Activated CD8-positive, alpha-beta memory T cell treated with anti-CD3 and anti-CD28 coated beads, Interleukin-2, amount 50 U/mL, for 48 hours (primary cell): ENCODE measurements around the gene TNFAIP2.

ENCODE experiments used
- DNase-seq: peaks from one replicate; pipeline ENCODE4 v3.0.0-alpha.2; 2020

TNFAIP2 gene

DNA sequence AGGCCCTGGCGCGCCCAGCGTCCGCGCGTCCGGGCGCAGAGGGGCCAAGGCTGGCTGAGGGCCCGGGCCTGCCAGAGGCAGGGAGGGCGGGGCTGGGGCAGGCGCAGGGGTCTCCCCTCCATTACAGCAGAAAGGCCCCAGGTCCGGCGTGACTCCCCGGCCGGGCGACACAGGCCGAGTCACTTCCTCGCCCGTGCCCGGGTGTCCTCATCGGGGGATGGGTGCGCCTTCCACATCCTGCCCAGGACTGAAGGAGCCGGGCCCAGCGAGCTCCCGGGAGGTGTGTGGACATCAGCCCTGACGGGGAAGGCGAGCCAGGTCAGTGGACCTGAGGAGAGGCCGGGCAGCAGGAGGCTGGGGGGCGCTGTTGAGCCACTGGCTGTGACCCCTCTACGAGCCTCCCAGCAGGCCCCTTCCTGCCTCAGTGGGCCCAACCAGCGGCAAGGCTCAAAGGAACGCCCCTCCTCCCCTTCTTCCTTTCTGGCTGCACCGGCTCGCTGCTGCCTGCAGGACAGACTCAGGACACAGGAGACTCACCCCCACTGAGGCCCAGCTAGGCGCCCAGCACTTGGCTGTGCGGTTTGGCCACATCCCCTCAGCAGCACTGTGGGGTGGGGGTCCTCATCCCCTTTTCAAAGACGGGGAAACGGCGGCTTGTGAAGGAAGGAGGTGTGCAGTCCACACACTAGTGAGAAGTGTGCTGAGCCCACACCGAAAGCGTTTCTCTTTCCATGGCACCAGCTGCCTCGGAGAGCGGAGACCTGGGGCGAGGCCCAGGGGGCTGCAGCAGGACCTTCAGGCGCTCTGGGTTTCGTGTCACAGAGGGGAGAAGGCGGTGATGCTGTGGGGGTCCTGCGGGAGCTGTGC, 606 bp downstream of the TNFAIP2 start:
- no peak for DNase-seq

DNA sequence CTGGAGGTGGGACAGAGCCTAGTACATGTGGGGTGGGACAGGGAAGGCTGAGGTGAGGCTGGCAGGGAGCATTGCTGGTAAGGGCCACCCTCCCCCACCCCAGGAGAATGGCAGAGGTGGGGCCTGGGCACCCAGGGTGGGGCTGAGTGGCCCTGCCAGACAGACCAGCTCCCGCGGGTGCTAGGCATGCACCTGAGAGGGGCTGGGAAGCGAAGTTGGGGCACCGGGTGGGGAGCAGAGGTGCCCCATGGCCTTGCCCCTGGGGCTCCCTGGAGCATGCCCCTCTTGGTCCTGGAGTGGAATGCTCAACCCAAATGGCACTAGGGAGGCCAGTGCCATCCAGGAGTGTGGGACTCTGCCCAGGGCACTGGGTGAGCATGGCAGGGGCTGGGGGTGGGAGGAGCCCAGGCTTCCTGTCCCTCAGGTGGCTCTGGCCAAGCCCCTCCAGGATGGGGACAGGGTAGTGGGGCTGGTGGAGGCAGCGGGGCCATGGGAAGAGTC, 1.3 kb downstream of the TNFAIP2 start:
- DNase-seq, result no peak

DNA sequence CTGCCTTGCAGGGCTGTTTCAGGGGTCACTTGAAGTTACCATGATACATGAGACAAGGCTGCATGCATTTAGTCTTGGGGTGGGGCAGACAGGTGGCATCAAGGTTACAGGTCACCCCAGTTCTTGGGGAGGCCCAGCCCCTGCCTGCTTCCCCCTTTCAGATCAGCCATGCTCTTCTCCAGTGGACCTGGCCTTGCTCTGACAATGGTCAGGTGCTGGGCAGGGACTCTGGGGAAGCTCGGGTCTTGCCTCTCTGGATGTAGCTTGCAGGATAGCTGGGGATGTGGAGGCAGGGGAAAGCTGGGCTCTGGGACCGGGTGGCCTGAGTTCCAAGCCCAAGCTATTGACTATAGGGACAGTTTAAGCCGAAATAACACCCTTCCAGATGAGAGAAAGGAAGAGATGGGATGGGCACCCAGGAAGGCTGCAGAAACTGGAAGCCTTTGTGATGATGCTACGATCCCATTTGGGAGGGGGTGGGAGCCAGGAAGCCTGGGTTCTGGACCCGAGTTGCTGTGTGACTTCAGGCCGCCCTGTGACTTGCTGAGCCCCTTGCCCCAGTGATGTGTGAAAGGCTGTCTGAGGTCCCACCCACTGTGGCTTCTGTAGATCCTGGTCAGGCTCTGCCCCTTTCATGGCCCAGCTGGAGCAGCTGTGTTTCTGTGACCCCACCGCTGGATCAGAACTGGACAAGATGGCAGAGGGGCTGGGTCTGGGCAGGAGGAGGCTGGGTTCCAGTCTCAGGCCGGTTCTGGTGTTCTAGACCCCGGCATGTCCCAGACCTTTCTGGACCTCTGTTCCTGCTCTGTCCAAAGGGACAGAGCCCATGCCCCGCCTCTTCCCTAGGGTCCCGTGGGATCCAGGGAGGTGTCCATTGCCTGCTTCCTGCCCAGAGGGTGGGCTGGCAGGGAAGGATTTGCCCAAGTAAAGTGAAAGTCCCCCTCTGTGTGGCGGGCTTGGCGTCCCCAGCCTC, 2.1 kb downstream of the TNFAIP2 start:
- no peak for DNase-seq

DNA sequence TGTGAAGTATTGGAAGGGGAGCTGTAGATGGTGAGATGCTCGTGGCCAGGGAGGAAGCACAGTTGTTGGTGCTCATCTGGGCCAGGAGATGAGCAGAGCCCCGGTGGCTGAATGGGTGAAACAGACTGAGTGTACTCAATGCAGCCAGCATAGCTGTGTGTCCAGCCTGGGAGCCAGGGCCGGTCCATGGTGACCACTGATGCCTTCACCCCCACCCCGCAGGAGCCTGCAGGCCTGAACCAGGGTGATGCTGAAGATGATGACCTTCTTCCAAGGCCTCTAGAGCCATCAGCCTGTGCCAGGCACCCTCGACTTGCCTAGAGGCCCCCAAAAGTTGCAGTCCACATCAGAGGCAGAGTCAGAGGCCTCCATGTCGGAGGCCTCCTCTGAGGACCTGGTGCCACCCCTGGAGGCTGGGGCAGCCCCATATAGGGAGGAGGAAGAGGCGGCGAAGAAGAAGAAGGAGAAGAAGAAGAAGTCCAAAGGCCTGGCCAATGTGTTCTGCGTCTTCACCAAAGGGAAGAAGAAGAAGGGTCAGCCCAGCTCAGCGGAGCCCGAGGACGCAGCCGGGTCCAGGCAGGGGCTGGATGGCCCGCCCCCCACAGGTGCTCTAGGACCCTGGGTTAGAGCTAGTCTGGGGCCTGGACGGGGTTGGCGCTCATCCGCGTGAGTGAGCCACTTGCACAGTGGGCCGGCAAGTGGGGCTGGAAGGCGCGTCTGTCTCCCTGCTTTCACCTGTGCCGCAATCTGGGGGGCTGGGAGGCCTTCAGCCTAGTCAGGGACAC, 3.0 kb downstream of the TNFAIP2 start:
- no peak for DNase-seq

DNA sequence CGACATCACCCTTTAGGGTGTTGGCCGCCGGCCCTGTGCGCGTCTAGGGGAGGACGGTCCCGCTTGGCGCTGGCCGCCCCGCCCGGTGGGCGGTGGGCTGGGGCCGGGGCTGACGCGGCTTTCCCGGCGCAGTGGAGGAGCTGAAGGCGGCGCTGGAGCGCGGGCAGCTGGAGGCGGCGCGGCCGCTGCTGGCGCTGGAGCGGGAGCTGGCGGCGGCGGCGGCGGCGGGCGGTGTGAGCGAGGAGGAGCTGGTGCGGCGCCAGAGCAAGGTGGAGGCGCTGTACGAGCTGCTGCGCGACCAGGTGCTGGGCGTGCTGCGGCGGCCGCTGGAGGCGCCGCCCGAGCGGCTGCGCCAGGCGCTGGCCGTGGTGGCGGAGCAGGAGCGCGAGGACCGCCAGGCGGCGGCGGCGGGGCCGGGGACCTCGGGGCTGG, 3.6 kb downstream of the TNFAIP2 start:
- no peak for DNase-seq

DNA sequence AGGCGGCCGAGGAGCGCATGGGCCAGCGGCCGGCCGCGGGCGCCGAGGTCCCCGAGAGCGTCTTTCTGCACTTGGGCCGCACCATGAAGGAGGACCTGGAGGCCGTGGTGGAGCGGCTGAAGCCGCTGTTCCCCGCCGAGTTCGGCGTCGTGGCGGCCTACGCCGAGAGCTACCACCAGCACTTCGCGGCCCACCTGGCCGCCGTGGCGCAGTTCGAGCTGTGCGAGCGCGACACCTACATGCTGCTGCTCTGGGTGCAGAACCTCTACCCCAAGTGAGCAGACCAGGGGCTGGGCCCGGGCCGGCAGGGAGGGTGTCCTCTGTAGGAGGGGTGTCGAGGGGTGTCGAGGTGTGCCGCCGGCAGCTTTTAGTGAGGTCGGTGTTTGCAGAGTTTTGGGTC, 4.1 kb downstream of the TNFAIP2 start:
- no peak for DNase-seq

DNA sequence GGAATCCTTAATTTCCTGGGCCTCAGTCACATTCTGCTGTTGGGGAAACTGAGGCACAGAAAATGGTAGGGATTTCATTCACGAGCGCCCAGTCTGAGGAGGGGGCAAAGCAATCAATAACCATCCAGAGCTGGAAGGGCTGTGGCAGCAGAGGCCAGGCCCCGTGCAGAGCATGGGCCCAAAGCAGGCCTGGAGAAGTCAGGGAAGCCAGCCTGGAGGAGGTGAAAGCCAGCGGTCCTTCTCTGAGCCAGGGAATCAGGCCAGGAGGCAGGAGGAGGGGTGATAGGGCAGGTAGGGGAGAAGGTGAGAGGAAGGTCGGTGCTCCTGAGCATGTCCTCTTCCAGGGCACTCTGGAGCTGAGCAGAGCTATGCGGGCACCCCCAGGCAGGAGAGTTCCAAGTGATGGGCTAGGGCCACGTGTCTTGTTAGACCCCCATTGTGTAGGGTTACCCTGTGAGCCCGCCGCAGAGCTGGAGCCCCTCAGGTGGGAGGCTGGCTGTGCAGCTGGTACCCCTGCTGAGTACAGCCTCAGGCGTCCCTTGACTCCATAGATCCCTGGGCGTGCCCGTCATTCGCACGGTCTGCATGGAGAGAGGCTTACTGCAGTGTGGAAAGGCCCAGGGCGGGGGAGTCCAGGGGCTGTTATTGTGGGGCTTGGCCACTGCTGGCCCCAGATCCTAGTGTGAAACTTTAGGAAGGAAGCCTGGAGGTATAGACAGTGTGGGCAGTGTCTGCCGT, 4.8 kb downstream of the TNFAIP2 start:
- no peak for DNase-seq

DNA sequence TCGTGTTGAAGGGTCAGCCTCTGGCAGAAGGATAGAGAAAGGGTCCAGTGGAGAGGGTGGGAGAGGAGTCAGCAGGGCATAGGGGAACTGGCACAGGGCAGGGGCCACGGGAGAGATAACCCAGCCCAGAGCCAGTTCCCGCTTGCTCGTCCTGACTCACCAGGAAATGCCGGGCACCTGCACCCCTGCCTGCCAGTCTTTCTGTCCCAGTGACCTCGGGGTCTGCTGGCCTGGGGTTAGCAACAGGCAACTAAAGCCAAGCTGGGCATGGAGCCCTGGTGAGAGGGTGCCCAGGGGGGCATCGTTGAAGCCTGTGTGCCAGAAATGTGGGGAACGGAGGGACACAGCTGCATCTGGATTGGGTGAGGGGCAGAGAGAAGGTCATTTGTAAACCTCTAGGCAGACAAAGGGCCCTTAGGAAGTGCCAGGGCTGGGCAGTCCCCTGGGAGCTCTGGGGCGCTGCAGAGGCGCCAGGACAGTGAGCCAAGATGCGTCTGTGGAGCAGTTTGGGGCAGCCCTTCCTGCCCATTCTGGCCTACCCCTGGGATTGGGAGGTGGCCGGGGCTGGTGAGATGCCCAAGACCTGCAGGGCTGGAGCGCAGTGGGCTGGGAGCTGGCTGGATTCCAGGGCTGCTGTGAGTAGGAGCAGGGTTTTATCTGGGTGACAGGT, 5.5 kb downstream of the TNFAIP2 start:
- no peak for DNase-seq

DNA sequence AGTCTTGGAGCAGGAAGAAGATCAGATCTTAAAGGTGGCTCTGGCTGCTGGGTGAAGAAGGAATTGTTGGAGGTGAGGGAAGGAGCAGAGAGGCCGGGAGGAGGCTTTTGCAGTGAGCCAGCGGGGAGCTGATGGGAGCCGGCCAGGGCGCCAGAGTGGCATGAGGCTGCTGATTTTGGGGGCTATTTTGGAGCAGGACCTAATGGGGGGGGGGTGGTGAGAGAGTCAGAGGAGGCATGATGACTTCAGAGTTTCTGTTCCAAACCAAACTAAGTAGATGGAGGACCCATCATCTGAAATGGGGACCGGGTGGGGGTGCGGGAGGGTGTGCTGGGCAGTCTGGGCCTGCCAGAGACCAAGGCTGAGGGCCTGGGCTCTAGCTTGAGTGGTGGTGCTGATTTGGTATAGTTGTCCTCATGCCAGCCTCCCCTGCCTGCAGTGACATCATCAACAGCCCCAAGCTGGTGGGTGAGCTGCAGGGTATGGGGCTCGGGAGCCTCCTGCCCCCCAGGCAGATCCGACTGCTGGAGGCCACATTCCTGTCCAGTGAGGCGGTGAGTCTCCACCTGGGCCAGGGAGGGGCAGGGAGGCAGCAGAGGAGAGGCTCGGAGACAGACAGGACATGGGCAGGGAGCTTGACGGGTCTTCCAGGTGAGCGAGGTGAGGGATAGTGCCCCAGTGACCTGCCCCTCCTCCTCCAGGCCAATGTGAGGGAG, 6.2 kb downstream of the TNFAIP2 start:
- no peak for DNase-seq

DNA sequence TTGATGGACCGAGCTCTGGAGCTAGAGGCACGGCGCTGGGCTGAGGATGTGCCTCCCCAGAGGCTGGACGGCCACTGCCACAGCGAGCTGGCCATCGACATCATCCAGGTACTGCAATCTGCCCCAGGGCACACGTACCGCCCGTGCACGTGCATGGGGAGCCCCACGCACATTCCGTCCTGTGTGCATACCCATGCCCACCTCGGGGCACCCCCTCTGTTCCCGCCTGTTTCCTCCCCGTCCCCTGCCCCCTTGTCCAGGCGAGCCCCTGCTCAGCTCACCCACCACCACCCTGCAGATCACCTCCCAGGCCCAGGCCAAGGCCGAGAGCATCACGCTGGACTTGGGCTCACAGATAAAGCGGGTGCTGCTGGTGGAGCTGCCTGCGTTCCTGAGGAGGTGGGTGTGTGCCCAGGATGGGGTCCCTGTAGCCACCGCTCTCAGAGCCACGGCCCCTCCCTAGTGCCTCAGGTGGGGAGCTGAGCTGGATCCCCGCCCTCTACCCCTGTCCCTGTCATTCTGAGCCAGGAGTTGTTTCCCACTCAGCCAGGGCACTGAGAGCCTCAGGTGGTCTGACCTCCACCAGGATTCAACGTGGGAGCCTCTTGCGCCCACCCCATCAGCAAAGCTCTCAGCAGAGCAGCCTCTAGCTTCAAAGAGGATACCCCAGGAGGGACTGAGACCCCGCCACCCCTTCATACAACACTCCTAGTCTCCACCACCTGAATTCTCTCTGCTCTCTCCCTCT, 6.9 kb downstream of the TNFAIP2 start:
- DNase-seq, result no peak

DNA sequence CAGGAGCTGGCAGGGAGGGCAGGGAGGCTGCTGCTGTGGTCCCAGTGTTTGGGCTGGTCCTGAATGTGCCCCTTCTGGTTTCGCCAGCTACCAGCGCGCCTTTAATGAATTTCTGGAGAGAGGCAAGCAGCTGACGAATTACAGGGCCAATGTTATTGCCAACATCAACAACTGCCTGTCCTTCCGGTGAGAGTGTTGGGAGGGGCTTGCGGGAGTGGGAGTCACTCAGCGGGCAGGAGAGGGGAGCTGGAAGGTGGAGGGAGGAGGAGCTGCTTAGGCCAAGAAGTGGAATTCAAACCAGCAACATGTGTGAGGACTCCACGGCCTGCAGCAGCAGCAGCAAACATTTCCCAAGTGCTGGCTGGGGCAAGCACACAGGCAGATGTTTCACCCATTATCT, 7.7 kb downstream of the TNFAIP2 start:
- no peak for DNase-seq

DNA sequence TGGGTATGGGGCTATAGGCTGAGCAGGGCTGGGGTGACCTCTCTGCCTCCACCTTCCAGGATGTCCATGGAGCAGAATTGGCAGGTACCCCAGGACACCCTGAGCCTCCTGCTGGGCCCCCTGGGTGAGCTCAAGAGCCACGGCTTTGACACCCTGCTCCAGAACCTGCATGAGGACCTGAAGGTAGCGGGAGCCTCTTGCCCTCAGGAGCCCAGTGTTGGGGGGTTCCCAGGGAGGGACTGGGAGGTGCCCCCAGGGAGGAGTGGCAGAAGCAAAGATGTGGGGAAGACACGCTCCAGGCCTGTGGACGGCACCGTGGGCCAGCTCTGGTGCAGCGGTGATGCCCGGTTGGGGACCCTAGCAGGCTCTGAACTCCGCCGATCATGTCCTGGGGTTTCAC, 8.3 kb downstream of the TNFAIP2 start:
- DNase-seq, result no peak

DNA sequence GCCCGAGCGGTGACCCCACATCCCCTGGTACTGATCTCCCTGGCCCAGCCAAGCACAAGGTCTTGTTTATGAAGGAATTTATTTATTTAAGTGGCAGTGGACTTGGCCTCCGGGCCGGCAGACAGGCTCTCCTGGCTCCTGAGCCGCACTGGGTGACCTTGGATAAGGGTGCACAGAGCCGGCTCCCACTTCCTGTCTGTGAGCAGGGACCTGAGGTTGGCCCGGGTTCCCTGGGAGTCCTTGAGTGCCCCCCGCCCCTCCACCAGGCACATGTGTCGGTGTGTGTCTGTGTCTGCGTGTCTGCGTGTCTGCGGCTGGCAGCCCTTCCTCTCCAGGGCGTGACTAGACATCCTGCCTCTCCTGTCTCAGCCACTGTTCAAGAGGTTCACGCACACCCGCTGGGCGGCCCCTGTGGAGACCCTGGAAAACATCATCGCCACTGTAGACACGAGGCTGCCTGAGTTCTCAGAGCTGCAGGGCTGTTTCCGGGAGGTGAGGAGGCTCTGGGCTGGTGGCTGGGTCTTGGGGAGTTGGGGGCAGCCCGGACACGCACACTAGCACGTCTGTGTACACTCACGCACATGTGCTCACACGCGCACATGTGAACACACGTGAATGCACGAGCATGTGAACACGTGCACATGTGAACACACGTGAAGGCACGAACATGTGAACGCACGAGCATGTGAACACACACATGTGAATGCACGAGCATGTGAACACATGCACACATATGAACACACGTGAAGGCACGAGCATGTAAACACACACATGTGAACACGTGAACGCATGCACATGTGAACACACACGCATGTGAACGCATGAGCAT, 9.3 kb downstream of the TNFAIP2 start:
- no peak for DNase-seq

DNA sequence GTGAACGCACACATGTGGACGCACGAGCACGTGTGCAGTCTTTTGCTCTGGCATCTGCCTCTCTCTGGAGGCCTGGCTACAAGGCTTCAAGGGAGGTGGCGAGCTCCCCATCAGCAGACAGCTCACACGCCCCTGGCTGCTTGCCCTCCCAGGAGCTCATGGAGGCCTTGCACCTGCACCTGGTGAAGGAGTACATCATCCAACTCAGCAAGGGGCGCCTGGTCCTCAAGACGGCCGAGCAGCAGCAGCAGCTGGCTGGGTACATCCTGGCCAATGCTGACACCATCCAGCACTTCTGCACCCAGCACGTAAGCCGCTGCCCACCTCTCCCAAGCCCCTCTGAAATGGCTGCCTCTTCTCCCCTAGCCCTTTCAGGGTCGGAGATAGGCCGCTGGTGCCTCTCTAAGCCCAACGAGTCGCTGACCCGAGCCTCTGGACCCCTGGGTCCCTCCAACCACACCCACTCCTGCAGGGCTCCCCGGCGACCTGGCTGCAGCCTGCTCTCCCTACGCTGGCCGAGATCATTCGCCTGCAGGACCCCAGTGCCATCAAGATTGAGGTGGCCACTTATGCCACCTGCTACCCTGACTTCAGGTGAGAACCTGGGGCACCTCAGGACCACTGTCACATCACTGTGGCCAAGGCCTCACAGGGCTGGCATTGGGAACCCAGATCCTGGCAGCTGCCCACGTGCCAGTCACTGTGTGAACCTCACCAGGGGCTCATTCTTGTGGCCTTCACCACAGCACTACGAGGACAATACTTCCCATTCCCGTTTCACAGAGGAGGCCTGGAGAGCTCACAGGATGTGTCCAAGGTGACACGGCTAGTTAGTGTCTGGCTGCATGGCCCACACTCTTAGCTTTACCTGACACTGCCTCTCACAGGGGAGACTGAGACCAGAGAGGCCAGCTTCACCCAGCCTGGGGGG, 10.2 kb downstream of the TNFAIP2 start:
- no peak for DNase-seq

DNA sequence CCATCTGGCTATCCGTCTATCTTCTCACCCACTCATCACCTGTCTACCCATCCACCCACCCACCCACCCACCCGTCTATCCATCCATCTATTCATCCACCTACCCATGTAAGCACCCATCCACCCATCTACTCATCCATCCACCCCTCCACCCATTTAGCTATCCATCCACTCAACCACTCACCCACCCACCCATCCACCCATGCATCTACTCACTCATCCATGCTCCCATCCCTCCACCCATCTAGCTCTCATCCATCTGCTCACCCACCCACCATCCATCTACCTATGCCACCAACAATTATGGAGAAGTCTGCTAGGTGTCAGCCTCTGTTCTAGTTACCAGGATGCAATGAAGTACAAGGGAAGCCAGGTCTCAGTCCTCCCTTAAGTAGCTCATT, 11.1 kb downstream of the TNFAIP2 start:
- no peak for DNase-seq

DNA sequence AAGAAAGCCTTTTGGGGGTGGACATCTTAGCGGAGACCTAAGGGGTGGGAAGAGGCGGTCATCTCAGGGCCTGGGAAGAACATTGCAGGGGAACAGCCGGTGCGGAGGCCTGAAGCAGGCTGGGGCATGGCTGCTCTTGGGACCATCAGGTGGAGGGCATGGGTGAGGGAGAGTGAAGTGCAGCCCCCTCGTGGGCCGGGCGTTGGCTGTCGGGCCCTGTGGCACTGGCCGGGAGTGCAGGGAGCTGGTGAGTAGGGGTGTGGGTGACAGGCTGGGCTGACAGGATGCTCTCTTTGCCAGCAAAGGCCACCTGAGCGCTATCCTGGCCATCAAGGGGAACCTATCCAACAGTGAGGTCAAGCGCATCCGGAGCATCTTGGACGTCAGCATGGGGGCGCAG, 11.7 kb downstream of the TNFAIP2 start:
- DNase-seq, result no peak

DNA sequence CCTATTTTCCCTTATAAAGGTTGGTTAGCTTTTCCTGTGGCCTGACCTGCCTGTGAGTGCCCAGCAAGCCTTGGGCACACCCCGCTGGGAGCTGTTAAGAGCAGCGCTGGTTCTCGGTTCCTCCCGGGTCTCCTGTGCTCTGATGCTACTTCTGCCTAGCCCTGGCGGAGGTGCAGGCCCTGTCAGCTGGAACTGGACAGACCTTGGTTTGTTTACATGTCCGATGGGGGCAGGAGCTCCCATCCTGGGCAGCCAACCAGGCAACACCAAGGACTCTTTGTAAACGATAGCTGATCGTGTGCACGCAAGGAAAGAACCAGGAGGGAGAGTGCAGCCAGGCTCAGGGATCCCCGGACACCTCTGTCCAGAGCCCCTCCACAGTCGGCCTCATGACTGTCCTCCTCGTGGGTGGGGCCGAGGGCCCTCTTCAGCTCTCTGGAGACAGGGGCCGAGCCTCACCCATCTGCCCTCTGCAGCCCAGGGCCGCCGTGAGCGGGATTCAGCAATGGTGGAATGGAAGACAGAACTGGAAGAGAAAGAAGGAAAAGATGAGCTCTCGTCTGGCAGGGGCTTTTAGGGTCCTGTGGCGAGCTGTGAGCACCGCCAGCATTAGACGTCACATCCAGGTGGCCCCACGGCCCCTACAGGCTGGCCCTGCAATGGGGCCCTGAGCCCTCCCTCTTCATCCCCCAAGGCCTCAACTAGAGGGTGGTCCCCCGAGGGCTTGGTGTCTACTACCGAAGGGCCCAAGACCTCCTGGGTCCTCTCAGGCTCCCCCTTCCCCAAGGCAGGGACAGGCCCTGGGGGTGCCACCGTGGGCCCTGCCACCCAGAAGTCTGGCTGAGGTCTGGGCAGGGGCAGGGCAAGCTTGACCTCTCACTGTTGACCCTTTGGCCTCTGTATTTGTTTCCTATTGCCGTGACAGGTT, 12.3 kb downstream of the TNFAIP2 start:
- no peak for DNase-seq
